ENCODE measurements around the gene PCGF5. TPM values are rescaled to one million over a fixed set of nuclear protein-coding genes. Genes with fewer than 3 reads are reported as not detected.

PCGF5 gene
- 117 and 119 TPM in 2 replicates for total RNA-seq (2013; cell fraction: nucleolus; rRNA removed)
- 45.2 and 59.2 TPM in 2 replicates for total RNA-seq (2014; rRNA removed)
- total RNA-seq (2014; rRNA removed; fragmentation: Illumina TruSeq; extraction: Trizol): 56.2 and 57.1 TPM in 2 replicates
- 40.2 and 43.0 TPM in 2 replicates for total RNA-seq (2021)
- polyA plus RNA-seq (2011; ENCODE audit: low read depth): 43.6 TPM
- polyA plus RNA-seq (2011; rRNA removed): 67.8 and 98.9 TPM in 2 replicates
- 40.4 and 54.6 TPM in 2 replicates for polyA plus RNA-seq (2011; cell fraction: cytosol; rRNA removed)
- polyA plus RNA-seq (2011; cell fraction: nucleus; rRNA removed): 21.2 and 24.9 TPM in 2 replicates
- polyA plus RNA-seq (2012): 39.6 and 44.8 TPM in 2 replicates
- 79.7 and 95.7 TPM in 2 replicates for polyA plus RNA-seq (2014; fragmentation: Illumina TruSeq; extraction: Trizol)
- polyA plus RNA-seq (2014; fragmentation: Nextera tagmentation; extraction: Ambion mirVana): 10 to 100 TPM; 33.2 to 35.0 TPM
- polyA plus RNA-seq (2014; rRNA removed): 37.4 and 38.3 TPM in 2 replicates
- polyA plus RNA-seq (2016; fragmentation: Nextera tagmentation; extraction: Ambion mirVana): 10 to 100 TPM; 56.3 to 56.5 TPM
- 51.4 and 75.5 TPM in 2 replicates for polyA minus RNA-seq (2011; rRNA and poly(A)+ RNA removed)
- polyA minus RNA-seq (2011; cell fraction: cytosol; rRNA and poly(A)+ RNA removed): 14.9 and 17.8 TPM in 2 replicates
- 48.5 and 61.0 TPM in 2 replicates for polyA minus RNA-seq (2011; cell fraction: nucleus; rRNA and poly(A)+ RNA removed)
- Bru-seq, nascent RNA: percentile 86 among the genes with signal in this experiment
- percentile 86 among the genes with signal in this experiment for BruChase-seq, experiment 1, labeled RNA remaining after a 6-hour chase
- percentile 82 among the genes with signal in this experiment for BruChase-seq, experiment 2, labeled RNA remaining after a 2-hour chase
- long read RNA-seq, experiment 1, transcript PCGF5-202 (3 exons, 973 nt): major isoform, 18 of 24 reads
- long read RNA-seq, experiment 1, partial matches to known transcripts: 3 of 24 reads
- long read RNA-seq, experiment 1, other reads (novel, unspliced or antisense): 3 of 24 reads
- long read RNA-seq, experiment 2, full-length matches to known transcripts: 39 of 79 reads
- long read RNA-seq, experiment 2, partial matches to known transcripts: 11 of 79 reads
- long read RNA-seq, experiment 2, other reads (novel, unspliced or antisense): 29 of 79 reads

GRCh38 chr10:91220194-91220953, at the start of gene PCGF5:
Gene PCGF5 (plus strand): TSS chr10:91220663. CDS start chr10:91222872, 2,209 bp downstream.
- FAIRE-seq: peak; percentile 92
- SMC1A ChIA-PET (ENCODE audit: uncharacterized antibody, unreplicated experiment): interaction anchor here (0.8 to 2.5 kb wide), 8 partner anchors 10 to 58 kb away, joined by 3 to 15 read pairs (median 4); no protein-coding TSS in a partner anchor
- H3K79me2 ChIP-seq (ENCODE audit: control insufficient read depth, insufficient read depth, low read length): peaks cover 49% of the 10 kb centered on the region
- peak; percentile 76; the same call in 1 of the 2 replicates for TF ChIP-seq GATAD2B (conservative IDR thresholded peaks at IDR 0.05; ENCODE audit: low read depth)
- no peak for TF ChIP-seq SREBF1 (IDR thresholded peaks at IDR 0.05; ENCODE audit: low read length)
- no peak for TF ChIP-seq HDAC6 (IDR thresholded peaks at IDR 0.05; ENCODE audit: unreplicated experiment)
- TF ChIP-seq IKZF2 (IDR thresholded peaks at IDR 0.05): 0 out of 4 replicates have a peak, but pooled peaks of 1 of the 2 experiments have one; percentile 14
- no peak for TF ChIP-seq BCL11A (IDR thresholded peaks at IDR 0.05; ENCODE audit: low read depth, low read length)
- TF ChIP-seq DPF2 (IDR thresholded peaks at IDR 0.05): peak; percentile 75; the same call in 1 of the 2 replicates
- TF ChIP-seq ELK1 (IDR thresholded peaks at IDR 0.05; ENCODE audit: low read depth, low read length): no peak
- TF ChIP-seq PAX5 (IDR thresholded peaks at IDR 0.05; ENCODE audit: borderline replicate concordance, low read depth, low read length): no peak
- TF ChIP-seq SPI1 (IDR thresholded peaks at IDR 0.05; ENCODE audit: borderline replicate concordance, insufficient read depth, low read depth, low read length): no peak
- no peak for TF ChIP-seq SMAD1 (IDR thresholded peaks at IDR 0.05; ENCODE audit: low read depth, partially characterized antibody)
- no peak for TF ChIP-seq RFX5 (IDR thresholded peaks at IDR 0.05; ENCODE audit: low read depth, low read length)
- TF ChIP-seq ZNF207 (IDR thresholded peaks at IDR 0.05; ENCODE audit: borderline replicate concordance): no peak
- TF ChIP-seq WRNIP1 (IDR thresholded peaks at IDR 0.05; ENCODE audit: borderline replicate concordance, low read depth, low read length): no peak
- TF ChIP-seq PBX3 (IDR thresholded peaks at IDR 0.05; ENCODE audit: insufficient replicate concordance, low read depth, low read length): no peak
- TF ChIP-seq SUZ12 (IDR thresholded peaks at IDR 0.05; ENCODE audit: unreplicated experiment): no peak
- TF ChIP-seq TCF12 (IDR thresholded peaks at IDR 0.05; ENCODE audit: low read depth, low read length): 0 out of 2 replicates have a peak, but pooled peaks have one; percentile 51
- peak; percentile 99; the same call in 1 of the 2 replicates for TF ChIP-seq ASH2L (IDR thresholded peaks at IDR 0.05; ENCODE audit: borderline replicate concordance, low read depth)

More at GRCh38 chr10:91220194-91220953, at the start of gene PCGF5:
- peaks cover 0 to 5% of the 10 kb centered on the region in 2 experiments; a peak in 1 of 4 replicates for H3K36me3 ChIP-seq (ENCODE audit: control insufficient read depth in 2 of 2, insufficient read depth in 2 of 2, low read length in 1 of 2)
- H3K4me3 ChIP-seq: peak within 1 kb of the TSS; percentile 99
- H3K4me1 ChIP-seq (ENCODE audit: control insufficient read depth, insufficient read depth, low read length): peaks cover 10% of the 10 kb centered on the region; the same call in 1 of the 2 replicates
- H3K4me2 ChIP-seq (ENCODE audit: control insufficient read depth, insufficient read depth): peak within 1 kb of the TSS; percentile 92
- ChIA-PET POLR2A (interaction anchor here (1.0 to 1.6 kb wide), 4 partner anchors 8 to 20 kb away, joined by 3 to 6 read pairs (median 4); no protein-coding TSS in a partner anchor), RAD21 (ENCODE audit: unreplicated experiment) (interaction anchor here (1.0 to 5.0 kb wide), 6 partner anchors 20 to 213 kb away, joined by 3 to 27 read pairs (median 4); no protein-coding TSS in a partner anchor), CTCF (interaction anchor here (0.8 to 2.7 kb wide), 5 partner anchors 10 to 214 kb away, joined by 3 to 15 read pairs (median 7); no protein-coding TSS in a partner anchor)
- WGBS (ENCODE audit: insufficient coverage, insufficient replicate concordance, low lambda C conversion rate, missing lambda C conversion rate): 1% methylated on average over 38 of the region's 66 CpGs
- H3K9me3 ChIP-seq (replicated peaks; ENCODE audit: control insufficient read depth, insufficient read depth, low read length): no peaks in the 10 kb centered on the region
- DNase-seq (ENCODE audit: low read depth, low spot score): no peak
- in situ Hi-C loops (cut with MboI): no loop called here
- BruUV-seq (replicated peaks): no TSS peak
- peak within 1 kb of the TSS; percentile 93 for H3K9ac ChIP-seq (ENCODE audit: control insufficient read depth, insufficient read depth, low read length)
- intact Hi-C loops (cut with micrococcal nuclease; ENCODE audit: unreplicated experiment): loop anchor here (2.0 kb wide), 1 partner anchor 58 kb away; no protein-coding TSS in a partner anchor
- H4K20me1 ChIP-seq (ENCODE audit: control insufficient read depth, insufficient read depth): no peaks in the 10 kb centered on the region
- peak within 1 kb of the TSS; percentile 85 for H2AFZ ChIP-seq (ENCODE audit: control insufficient read depth, low read depth, low read length)
- H3K27me3 ChIP-seq (replicated peaks in 1 of 2; ENCODE audit: control insufficient read depth in 2 of 2, insufficient read depth in 2 of 2, low read length in 1 of 2): no peaks in the 10 kb centered on the region
- H3K27ac ChIP-seq (ENCODE audit: control insufficient read depth, insufficient read depth): peak within 1 kb of the TSS; percentile 84
- ATAC-seq: peak; percentile 99

All from GM12878 (cell line).